C4-2B (cell line): ENCODE measurements around the gene THOP1.
A peak's percentile ranks its signal among the peaks of the same experiment; 100 is the strongest.

Source experiments
- ZFX ChIP-seq: fragments of 450-650 bp; IDR thresholded peaks from 2 replicates; pipeline ENCODE4 v1.6.1; 2017
- TF ChIP-seq, protein P1 (sequence below): fragments of 450-650 bp; conservative IDR thresholded peaks from 2 replicates; pipeline ENCODE4 v1.5.1; 2017; ENCODE audit warnings: mild to moderate bottlenecking

- TF ChIP-seq, protein P1, sequence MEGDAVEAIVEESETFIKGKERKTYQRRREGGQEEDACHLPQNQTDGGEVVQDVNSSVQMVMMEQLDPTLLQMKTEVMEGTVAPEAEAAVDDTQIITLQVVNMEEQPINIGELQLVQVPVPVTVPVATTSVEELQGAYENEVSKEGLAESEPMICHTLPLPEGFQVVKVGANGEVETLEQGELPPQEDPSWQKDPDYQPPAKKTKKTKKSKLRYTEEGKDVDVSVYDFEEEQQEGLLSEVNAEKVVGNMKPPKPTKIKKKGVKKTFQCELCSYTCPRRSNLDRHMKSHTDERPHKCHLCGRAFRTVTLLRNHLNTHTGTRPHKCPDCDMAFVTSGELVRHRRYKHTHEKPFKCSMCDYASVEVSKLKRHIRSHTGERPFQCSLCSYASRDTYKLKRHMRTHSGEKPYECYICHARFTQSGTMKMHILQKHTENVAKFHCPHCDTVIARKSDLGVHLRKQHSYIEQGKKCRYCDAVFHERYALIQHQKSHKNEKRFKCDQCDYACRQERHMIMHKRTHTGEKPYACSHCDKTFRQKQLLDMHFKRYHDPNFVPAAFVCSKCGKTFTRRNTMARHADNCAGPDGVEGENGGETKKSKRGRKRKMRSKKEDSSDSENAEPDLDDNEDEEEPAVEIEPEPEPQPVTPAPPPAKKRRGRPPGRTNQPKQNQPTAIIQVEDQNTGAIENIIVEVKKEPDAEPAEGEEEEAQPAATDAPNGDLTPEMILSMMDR, result no peak
- TF ChIP-seq ZFX, result peak; percentile 62; the same call in 1 of the 2 replicates
These were observed 34.9 kb downstream of the THOP1 start for GRCh38 chr19:2820112-2820702.
